GM19025 (cell line): Measurements from ENCODE around the gene PDE3B.
"Not testable (repeated sequence)": the region's sequence is repeated elsewhere in the genome, so short reads cannot be mapped to it uniquely, and the experiment has no call there.

Experiments
- ATAC-seq: cut with Tn5 transposase; IDR thresholded peaks from one replicate; pipeline ENCODE4 v1.9.1; 2021; ENCODE audit warnings: mild to moderate bottlenecking, low read depth, moderate library complexity; ENCODE audit not compliant: unreplicated experiment

The PDE3B gene

GRCh38 chr11:14789879-14790484 lies 146.4 kb downstream of the PDE3B start:
- no peak for ATAC-seq

GRCh38 chr11:14793546-14793945 lies 149.9 kb downstream of the PDE3B start:
- ATAC-seq = no peak

- ATAC-seq = not testable (repeated sequence)
Measured at GRCh38 chr11:14796028-14796427, 152.4 kb downstream of the PDE3B start.

GRCh38 chr11:14803846-14804245 lies 160.2 kb downstream of the PDE3B start:
- no peak for ATAC-seq

GRCh38 chr11:14809466-14809865 lies 165.9 kb downstream of the PDE3B start:
- no peak for ATAC-seq

GRCh38 chr11:14812757-14813156 lies 169.2 kb downstream of the PDE3B start:
- no peak for ATAC-seq

- no peak for ATAC-seq
Measured at GRCh38 chr11:14813516-14813915, 169.9 kb downstream of the PDE3B start.

GRCh38 chr11:14818779-14819178 lies 175.2 kb downstream of the PDE3B start:
- ATAC-seq = no peak

GRCh38 chr11:14819596-14819995 lies 176.0 kb downstream of the PDE3B start:
- ATAC-seq = no peak

- ATAC-seq = no peak
Measured at GRCh38 chr11:14821031-14821430, 177.4 kb downstream of the PDE3B start.

GRCh38 chr11:14826600-14826999 lies 183.0 kb downstream of the PDE3B start:
- no peak for ATAC-seq

- no peak for ATAC-seq
Measured at GRCh38 chr11:14835496-14836492, 192.2 kb downstream of the PDE3B start.

GRCh38 chr11:14842002-14842401 lies 198.4 kb downstream of the PDE3B start:
- ATAC-seq = no peak

- ATAC-seq = no peak
Measured at GRCh38 chr11:14852571-14853177, 209.1 kb downstream of the PDE3B start.

GRCh38 chr11:14854057-14854456 lies 210.5 kb downstream of the PDE3B start:
- no peak for ATAC-seq

GRCh38 chr11:14855890-14856289 lies 212.3 kb downstream of the PDE3B start:
- no peak for ATAC-seq

- no peak for ATAC-seq
Measured at GRCh38 chr11:14857621-14858020, 214.0 kb downstream of the PDE3B start.

GRCh38 chr11:14858404-14858803 lies 214.8 kb downstream of the PDE3B start:
- no peak for ATAC-seq

GRCh38 chr11:14860511-14860910 lies 216.9 kb downstream of the PDE3B start:
- no peak for ATAC-seq

- no peak for ATAC-seq
Measured at GRCh38 chr11:14861680-14862079, 218.1 kb downstream of the PDE3B start.

GRCh38 chr11:14863775-14864174 lies 220.2 kb downstream of the PDE3B start:
- ATAC-seq = not testable (repeated sequence)
